Progenitor cell of endocrine pancreas (in vitro differentiated cells): ENCODE measurements around the gene ZG16B. TPM values are rescaled to one million over a fixed set of nuclear protein-coding genes. Genes with fewer than 3 reads are reported as not detected.

Experiments
- DNase-seq: peaks from one replicate; pipeline ENCODE4 v3.0.0; 2021; ENCODE audit warnings: low spot score; ENCODE audit not compliant: unreplicated experiment
- H3K27ac Mint-ChIP-seq: 2 replicates; pipeline ENCODE4 v1.8.0; 2021; ENCODE audit warnings: mild to moderate bottlenecking, moderate library complexity, mixed read lengths
- H3K27me3 Mint-ChIP-seq: 2 replicates; pipeline ENCODE4 v1.8.0; 2021; ENCODE audit warnings: mixed read lengths
- H3K36me3 Mint-ChIP-seq: 2 replicates; pipeline ENCODE4 v1.8.0; 2022; ENCODE audit warnings: mixed read lengths; ENCODE audit not compliant: insufficient read depth
- H3K4me1 Mint-ChIP-seq: 2 replicates; pipeline ENCODE4 v1.8.0; 2021; ENCODE audit warnings: low read depth, mixed read lengths
- H3K4me3 Mint-ChIP-seq: 2 replicates; pipeline ENCODE4 v1.8.0; 2021; ENCODE audit warnings: low read depth, mild to moderate bottlenecking, moderate library complexity, mixed read lengths
- H3K9me3 Mint-ChIP-seq: 2 replicates; pipeline ENCODE4 v1.8.0; 2021; ENCODE audit warnings: low read depth, mixed read lengths
- total RNA-seq: library from RNA; stranded (reverse); gene quantifications from 2 replicates; pipeline ENCODE4 v1.2.1, GENCODE V29; 2021
- TF ChIP-seq, protein P1 (sequence below): fragments of 200-600 bp; sonication (generic); IDR thresholded peaks from one replicate; pipeline ENCODE4 v1.5.0; 2021; ENCODE audit warnings: antibody characterized with exemption, mild to moderate bottlenecking; ENCODE audit not compliant: unreplicated experiment

The ZG16B gene
- total RNA-seq, 1 donor from 2014 or later, result not detected

GRCh38 chr16:2879854-2880508, 49.9 kb downstream of the ZG16B start:
- no peak overlapping the region for H3K27ac Mint-ChIP-seq
- DNase-seq, result no peak
- TF ChIP-seq, protein P1, sequence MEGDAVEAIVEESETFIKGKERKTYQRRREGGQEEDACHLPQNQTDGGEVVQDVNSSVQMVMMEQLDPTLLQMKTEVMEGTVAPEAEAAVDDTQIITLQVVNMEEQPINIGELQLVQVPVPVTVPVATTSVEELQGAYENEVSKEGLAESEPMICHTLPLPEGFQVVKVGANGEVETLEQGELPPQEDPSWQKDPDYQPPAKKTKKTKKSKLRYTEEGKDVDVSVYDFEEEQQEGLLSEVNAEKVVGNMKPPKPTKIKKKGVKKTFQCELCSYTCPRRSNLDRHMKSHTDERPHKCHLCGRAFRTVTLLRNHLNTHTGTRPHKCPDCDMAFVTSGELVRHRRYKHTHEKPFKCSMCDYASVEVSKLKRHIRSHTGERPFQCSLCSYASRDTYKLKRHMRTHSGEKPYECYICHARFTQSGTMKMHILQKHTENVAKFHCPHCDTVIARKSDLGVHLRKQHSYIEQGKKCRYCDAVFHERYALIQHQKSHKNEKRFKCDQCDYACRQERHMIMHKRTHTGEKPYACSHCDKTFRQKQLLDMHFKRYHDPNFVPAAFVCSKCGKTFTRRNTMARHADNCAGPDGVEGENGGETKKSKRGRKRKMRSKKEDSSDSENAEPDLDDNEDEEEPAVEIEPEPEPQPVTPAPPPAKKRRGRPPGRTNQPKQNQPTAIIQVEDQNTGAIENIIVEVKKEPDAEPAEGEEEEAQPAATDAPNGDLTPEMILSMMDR, result no peak
- H3K9me3 Mint-ChIP-seq, result no peaks in the 10 kb centered on the region
- H3K36me3 Mint-ChIP-seq, result no peaks in the 10 kb centered on the region
- H3K27me3 Mint-ChIP-seq, result peaks cover 12% of the 10 kb centered on the region
- H3K4me1 Mint-ChIP-seq, result peaks cover 7% of the 10 kb centered on the region
- H3K4me3 Mint-ChIP-seq, result no peak overlapping the region

Other genes starting within 250 kb of the ZG16B start
- gene KCTD5, start 147.8 kb upstream of the ZG16B start, total RNA-seq, result 21.4 and 24.5 TPM in 2 replicates
- gene PRSS27, start 110.1 kb upstream of the ZG16B start, total RNA-seq, result 6.3 and 6.6 TPM in 2 replicates
- gene SRRM2, start 77.7 kb upstream of the ZG16B start, total RNA-seq, result 817 and 838 TPM in 2 replicates
- 201 and 207 TPM in 2 replicates for gene ELOB, start 53.0 kb upstream of the ZG16B start, total RNA-seq
- gene PRSS33, start 42.7 kb upstream of the ZG16B start, total RNA-seq, result 0.27 and 0.31 TPM in 2 replicates
- gene PRSS41, start 31.8 kb upstream of the ZG16B start, total RNA-seq, result not detected in 2 replicates
- gene PRSS21, start 13.1 kb upstream of the ZG16B start, total RNA-seq, result not detected in 2 replicates
- gene PRSS22, start 27.9 kb downstream of the ZG16B start, total RNA-seq, result 23.3 and 25.9 TPM in 2 replicates
- gene FLYWCH2, start 52.9 kb downstream of the ZG16B start, total RNA-seq, result 26.3 and 26.9 TPM in 2 replicates
- 19.5 and 20.7 TPM in 2 replicates for gene FLYWCH1, start 81.6 kb downstream of the ZG16B start, total RNA-seq
- gene KREMEN2, start 134.0 kb downstream of the ZG16B start, total RNA-seq, result 0.31 and 0.47 TPM in 2 replicates
- gene PAQR4, start 139.0 kb downstream of the ZG16B start, total RNA-seq, result 13.0 and 13.1 TPM in 2 replicates
- 33.7 and 36.5 TPM in 2 replicates for gene PKMYT1, start 150.1 kb downstream of the ZG16B start, total RNA-seq
- 2.2 and 2.9 TPM in 2 replicates for gene CLDN9, start 182.6 kb downstream of the ZG16B start, total RNA-seq
- 563 and 578 TPM in 2 replicates for gene CLDN6, start 187.9 kb downstream of the ZG16B start, total RNA-seq
- 44.3 and 57.4 TPM in 2 replicates for gene TNFRSF12A, start 190.1 kb downstream of the ZG16B start, total RNA-seq
- gene HCFC1R1, start 193.6 kb downstream of the ZG16B start, total RNA-seq, result 22.4 and 25.3 TPM in 2 replicates
- 44.1 and 47.4 TPM in 2 replicates for gene THOC6, start 193.7 kb downstream of the ZG16B start, total RNA-seq
- 10.4 and 11.7 TPM in 2 replicates for gene BICDL2, start 206.6 kb downstream of the ZG16B start, total RNA-seq
- 0.13 and 0.19 TPM in 2 replicates for gene MMP25, start 216.3 kb downstream of the ZG16B start, total RNA-seq
- gene IL32, start 235.3 kb downstream of the ZG16B start, total RNA-seq, result 2.9 and 4.6 TPM in 2 replicates